ENCODE measurements around the gene RAB13. TPM values are rescaled to one million over a fixed set of nuclear protein-coding genes. Genes with fewer than 3 reads are reported as not detected.
"Not testable (repeated sequence)": the region's sequence is repeated elsewhere in the genome, so short reads cannot be mapped to it uniquely, and the experiment has no call there.

The RAB13 gene
- total and polyA plus RNA-seq, 2 of the 4 experiments (the other 2 are of a cell fraction), result 42.3 to 249 TPM

DNA sequence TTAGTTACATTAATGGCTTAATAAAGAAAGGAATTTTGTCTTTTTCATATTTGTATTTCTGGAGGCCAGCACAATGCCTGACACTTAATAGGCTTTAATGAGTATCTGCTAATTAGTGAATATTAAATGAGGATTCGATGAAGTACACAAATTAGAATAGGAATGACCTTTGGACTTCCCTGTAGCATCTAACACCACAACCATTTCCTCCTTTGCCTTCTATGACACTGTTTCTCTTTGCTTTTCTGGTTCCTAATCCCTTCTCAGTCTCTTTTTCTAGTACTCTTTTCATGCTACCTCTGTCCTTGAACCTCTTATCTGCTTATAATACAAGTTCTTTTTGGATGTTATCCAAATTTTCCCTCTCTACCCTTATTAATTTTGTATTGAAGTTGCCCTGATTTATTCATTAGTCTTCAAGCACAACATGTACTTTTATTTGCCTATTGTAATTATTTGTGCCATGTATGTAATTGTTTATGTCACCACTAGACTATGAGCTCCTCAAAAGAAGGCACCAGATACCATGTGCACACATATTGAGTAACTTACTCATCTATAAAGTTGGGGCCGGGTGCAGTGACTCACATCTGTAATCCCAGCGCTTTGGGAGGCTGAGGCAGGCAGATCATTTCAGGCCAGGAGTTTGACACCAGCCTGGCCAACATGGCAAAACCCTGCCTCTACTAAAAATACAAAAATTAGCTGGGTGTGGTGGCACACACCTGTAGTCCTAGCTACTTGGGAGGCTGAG is 28.2 kb upstream of the RAB13 start:
- no peak overlapping the region for H3K27ac ChIP-seq (ENCODE audit: insufficient read depth, low read length)
- ATAC-seq (ENCODE audit: low read depth), result peak; percentile 88
- CTCF ChIA-PET, result no interaction called here

DNA sequence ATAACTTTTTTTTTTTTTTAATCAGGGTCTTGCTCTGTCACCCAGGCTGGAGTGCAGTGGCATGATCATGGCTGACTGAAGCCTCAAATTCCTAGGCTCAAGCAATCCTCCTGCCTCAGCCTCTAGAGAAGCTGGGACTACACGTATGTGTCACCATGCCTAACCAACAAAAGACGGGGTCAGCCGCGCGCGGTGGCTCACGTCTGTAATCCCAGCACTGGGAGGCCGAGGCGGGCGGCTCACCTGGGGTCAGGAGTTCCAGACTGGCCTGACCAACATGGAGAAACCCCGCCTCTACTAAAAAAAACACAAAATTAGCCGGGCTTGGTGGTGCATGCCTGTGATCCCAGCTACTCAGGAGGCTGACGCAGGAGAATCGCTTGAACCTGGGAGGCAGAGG is 26.4 kb upstream of the RAB13 start:
- in situ Hi-C loops (cut with MboI; ENCODE audit: low sequenced_read_pairs), result loop anchor here (10.0 kb wide), 1 partner anchor 132 kb away; no protein-coding TSS in a partner anchor
- CTCF ChIA-PET; H4K91ac ChIP-seq (ENCODE audit: insufficient read depth, low read depth, low read length); H3K56ac ChIP-seq (ENCODE audit: extremely low read depth, insufficient read depth, low read length); intact Hi-C loops (cut with micrococcal nuclease); H2AFZ ChIP-seq (replicated peaks; ENCODE audit: low read length, poor library complexity); H2BK120ac ChIP-seq (ENCODE audit: low read depth, low read length); H4K5ac ChIP-seq (ENCODE audit: low read depth, low read length); H3K4me2 ChIP-seq (ENCODE audit: low read depth, low read length); H2AK9ac ChIP-seq (replicated peaks; ENCODE audit: low read depth, low read length, poor library complexity); H3K27ac ChIP-seq (ENCODE audit: insufficient read depth, low read length); H3K4ac ChIP-seq (ENCODE audit: low read depth, low read length); H2BK15ac ChIP-seq (ENCODE audit: low read depth, low read length); H4K20me1 ChIP-seq (ENCODE audit: insufficient read depth, low read length); H3K9ac ChIP-seq (ENCODE audit: low read depth, low read length); H3K4me1 ChIP-seq (ENCODE audit: control insufficient read depth, insufficient read depth, low read length); H3K79me1 ChIP-seq (ENCODE audit: low read depth in 1 of 2, low read length in 2 of 2); BruUV-seq (replicated peaks); H3K14ac ChIP-seq (replicated peaks; ENCODE audit: low read depth, low read length); dilution Hi-C loops (cut with HindIII; ENCODE audit: low sequenced_read_pairs, unreplicated experiment); H3K18ac ChIP-seq (ENCODE audit: low read depth, low read length); H3K27me3 ChIP-seq (ENCODE audit: control insufficient read depth, insufficient read depth, low read length); H3K9me3 ChIP-seq (ENCODE audit: control insufficient read depth, insufficient read depth, low read length); H3K4me3 ChIP-seq (ENCODE audit: insufficient read depth, low read depth, low read length); H4K8ac ChIP-seq (ENCODE audit: low read depth in 2 of 2, low read length in 2 of 2); H2BK5ac ChIP-seq (ENCODE audit: low read depth, low read length, poor library complexity, severe bottlenecking); H3K9me1 ChIP-seq (ENCODE audit: insufficient read depth, low read length); DNase-seq; H2BK20ac ChIP-seq (ENCODE audit: low read depth, low read length); H2AK5ac ChIP-seq (ENCODE audit: low read depth, low read length); ATAC-seq (ENCODE audit: low read depth); H3K36me3 ChIP-seq (ENCODE audit: control insufficient read depth, insufficient read depth, low read length); H3K23ac ChIP-seq (ENCODE audit: low read depth, low read length): not testable (repeated sequence)
- POLR2A ChIA-PET (ENCODE audit: unreplicated experiment), result interaction anchor here (0.6 kb wide), 1 partner anchor 124 kb away, joined by 4 read pairs; no protein-coding TSS in a partner anchor
- WGBS, 2 experiments (ENCODE audit: extremely low coverage in 2 of 2, insufficient read length in 1 of 2), result 95% methylated on average over 7 of the region's 14 CpGs; no CpG with 5 or more reads in 1 of the 2 experiments

More for the DNA sequence above, 28.2 kb upstream of the RAB13 start:
- DNase-seq, result peak; percentile 76
- Histone ChIP-seq H2AK5ac (ENCODE audit: low read depth, low read length) (no peak overlapping the region), H3K23ac (ENCODE audit: low read depth, low read length) (no peak overlapping the region), H3K4ac (ENCODE audit: low read depth, low read length) (no peak overlapping the region), H2BK120ac (ENCODE audit: low read depth, low read length) (no peak overlapping the region), H3K36me3 (ENCODE audit: control insufficient read depth, insufficient read depth, low read length) (no peaks in the 10 kb centered on the region), H2AFZ (replicated peaks; ENCODE audit: low read length, poor library complexity) (no peak overlapping the region), H2BK20ac (ENCODE audit: low read depth, low read length) (no peak overlapping the region), H3K9me1 (ENCODE audit: insufficient read depth, low read length) (no peaks in the 10 kb centered on the region), H4K91ac (ENCODE audit: insufficient read depth, low read depth, low read length) (no peak overlapping the region), H2BK5ac (ENCODE audit: low read depth, low read length, poor library complexity, severe bottlenecking) (no peak overlapping the region), H4K8ac (ENCODE audit: low read depth in 2 of 2, low read length in 2 of 2) (no peak overlapping the region), H3K4me3 (ENCODE audit: insufficient read depth, low read depth, low read length) (no peak overlapping the region), H3K79me1 (ENCODE audit: low read depth in 1 of 2, low read length in 2 of 2) (no peaks in the 10 kb centered on the region), H3K56ac (ENCODE audit: extremely low read depth, insufficient read depth, low read length) (no peak overlapping the region), H3K14ac (replicated peaks; ENCODE audit: low read depth, low read length) (no peak overlapping the region), H3K4me1 (ENCODE audit: control insufficient read depth, insufficient read depth, low read length) (no peaks in the 10 kb centered on the region), H4K20me1 (ENCODE audit: insufficient read depth, low read length) (no peaks in the 10 kb centered on the region), H4K5ac (ENCODE audit: low read depth, low read length) (no peak overlapping the region), H2AK9ac (replicated peaks; ENCODE audit: low read depth, low read length, poor library complexity) (no peak overlapping the region), H3K18ac (ENCODE audit: low read depth, low read length) (no peak overlapping the region), H3K9ac (ENCODE audit: low read depth, low read length) (no peak overlapping the region), H2BK15ac (ENCODE audit: low read depth, low read length) (no peak overlapping the region), H3K4me2 (ENCODE audit: low read depth, low read length) (no peak overlapping the region), H3K27me3 (ENCODE audit: control insufficient read depth, insufficient read depth, low read length) (no peaks in the 10 kb centered on the region), H3K9me3 (ENCODE audit: control insufficient read depth, insufficient read depth, low read length) (no peaks in the 10 kb centered on the region)
- no peak for TF ChIP-seq SMC3 (IDR thresholded peaks at IDR 0.05; ENCODE audit: low read depth, low read length)
- peak; percentile 67 for TF ChIP-seq CEBPB (IDR thresholded peaks at IDR 0.05; ENCODE audit: low read depth, low read length)
- no peak for TF ChIP-seq RAD21 (IDR thresholded peaks at IDR 0.05; ENCODE audit: low read length)
- 0 out of 2 replicates have a peak, but pooled peaks have one; percentile 19 for TF ChIP-seq FOS (IDR thresholded peaks at IDR 0.05; ENCODE audit: low read depth, low read length)
- dilution Hi-C loops (cut with HindIII; ENCODE audit: low sequenced_read_pairs, unreplicated experiment) (no loop called here), intact Hi-C loops (cut with micrococcal nuclease) (no loop called here), in situ Hi-C loops (cut with MboI; ENCODE audit: low sequenced_read_pairs) (loop anchor here (10.0 kb wide), 1 partner anchor 130 kb away; no protein-coding TSS in a partner anchor)
- POLR2A ChIA-PET (ENCODE audit: unreplicated experiment), result no interaction called here
- BruUV-seq (replicated peaks), result no TSS peak
- WGBS, 2 experiments (ENCODE audit: extremely low coverage in 2 of 2, insufficient read length in 1 of 2), result no CpG with 5 or more reads among the region's 3 CpGs
